HG02852 (cell line): ENCODE data around the gene RAB44.

Experiments used
- ATAC-seq: cut with Tn5 transposase; IDR thresholded peaks from one replicate; pipeline ENCODE4 v1.9.1; 2021; ENCODE audit warnings: mild to moderate bottlenecking, moderate library complexity; ENCODE audit not compliant: unreplicated experiment

RAB44 gene

GRCh38 chr6:36685166-36685924, 12.3 kb upstream of the RAB44 start:
- no peak for ATAC-seq

- ATAC-seq = no peak
These were observed 11.5 kb upstream of the RAB44 start for GRCh38 chr6:36685926-36686667.

GRCh38 chr6:36686668-36687513, 10.7 kb upstream of the RAB44 start:
- no peak for ATAC-seq

GRCh38 chr6:36688063-36688738, 9.4 kb upstream of the RAB44 start:
- no peak for ATAC-seq

- ATAC-seq = no peak
These were observed 8.9 kb upstream of the RAB44 start for GRCh38 chr6:36688739-36689075.

GRCh38 chr6:36691011-36691410, 6.6 kb upstream of the RAB44 start:
- ATAC-seq = no peak

GRCh38 chr6:36691612-36692011, 6.0 kb upstream of the RAB44 start:
- no peak for ATAC-seq

GRCh38 chr6:36692220-36692619, 5.4 kb upstream of the RAB44 start:
- ATAC-seq = peak; percentile 76

GRCh38 chr6:36692861-36693702, 4.5 kb upstream of the RAB44 start:
- no peak for ATAC-seq

- ATAC-seq = no peak
These were observed 3.0 kb upstream of the RAB44 start for GRCh38 chr6:36694616-36695015.

GRCh38 chr6:36695414-36695813, 2.2 kb upstream of the RAB44 start:
- ATAC-seq = no peak

- ATAC-seq = no peak
These were observed 570 bp downstream of the RAB44 start for GRCh38 chr6:36698196-36698595.

- ATAC-seq = no peak
These were observed 1.2 kb downstream of the RAB44 start for GRCh38 chr6:36698871-36699271.

- no peak for ATAC-seq
These were observed 1.7 kb downstream of the RAB44 start for GRCh38 chr6:36699348-36699747.

- ATAC-seq = no peak
These were observed 2.6 kb downstream of the RAB44 start for GRCh38 chr6:36700071-36700812.

- no peak for ATAC-seq
These were observed 3.2 kb downstream of the RAB44 start for GRCh38 chr6:36700831-36701230.

- ATAC-seq = no peak
These were observed 3.9 kb downstream of the RAB44 start for GRCh38 chr6:36701401-36701991.

GRCh38 chr6:36702656-36703055, 5.0 kb downstream of the RAB44 start:
- ATAC-seq = no peak

GRCh38 chr6:36703081-36703606, 5.5 kb downstream of the RAB44 start:
- ATAC-seq = no peak
